ENCODE results near the gene DLX1.

Gene DLX1

DNA sequence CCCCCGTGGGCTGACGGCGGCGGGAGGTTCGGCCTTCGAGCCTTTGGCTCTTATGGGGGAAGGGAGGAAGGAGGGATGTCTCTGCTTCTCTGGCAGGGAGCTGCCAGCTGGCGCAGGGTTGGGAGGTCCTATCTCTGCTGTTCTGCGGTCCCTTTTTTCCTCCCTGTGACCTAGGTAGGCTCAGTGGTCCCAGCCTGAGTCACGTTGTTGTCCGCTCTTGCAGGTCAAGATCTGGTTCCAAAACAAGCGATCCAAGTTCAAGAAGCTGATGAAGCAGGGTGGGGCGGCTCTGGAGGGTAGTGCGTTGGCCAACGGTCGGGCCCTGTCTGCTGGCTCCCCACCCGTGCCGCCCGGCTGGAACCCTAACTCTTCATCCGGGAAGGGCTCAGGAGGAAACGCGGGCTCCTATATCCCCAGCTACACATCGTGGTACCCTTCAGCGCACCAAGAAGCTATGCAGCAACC is 2.5 kb downstream of the DLX1 start:
- DNase-seq: no peak

DNA sequence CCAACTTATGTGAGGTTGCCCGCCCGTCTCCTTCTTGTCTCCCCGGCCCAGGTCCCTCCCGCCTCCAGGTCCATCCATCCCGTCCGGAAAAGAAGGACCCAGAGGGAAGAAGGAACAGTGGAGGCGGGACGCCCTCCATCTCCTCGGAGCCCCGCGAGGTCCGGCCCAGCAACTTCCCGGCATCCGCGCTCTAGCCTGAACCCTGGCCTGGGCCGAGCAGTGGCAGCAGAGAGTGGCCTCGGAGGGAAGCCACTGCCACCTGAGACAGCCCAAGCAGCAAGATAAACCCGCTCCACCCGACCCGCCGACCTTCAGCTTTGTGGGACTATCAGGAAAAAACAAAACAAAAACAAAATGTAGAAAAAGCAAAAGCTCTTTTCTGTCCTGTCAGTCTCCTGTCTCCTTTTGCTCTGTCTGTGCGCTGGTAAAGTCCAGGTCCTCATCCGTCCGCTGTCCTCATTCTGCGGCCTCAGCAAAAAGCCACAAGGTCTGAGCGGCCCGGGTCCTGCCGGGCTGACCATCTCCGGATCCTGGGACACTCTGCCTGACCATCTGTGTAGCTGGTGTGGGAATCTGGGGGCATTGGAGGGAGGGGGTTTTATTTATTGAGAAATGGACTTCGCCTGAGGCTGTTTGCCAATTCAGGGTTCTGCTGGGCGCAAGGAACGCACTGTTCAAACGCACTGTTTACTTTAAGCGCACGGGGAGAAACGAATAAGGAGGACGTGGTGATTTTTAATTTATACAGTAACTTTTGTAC is 3.1 kb downstream of the DLX1 start:
- DNase-seq: no peak

DNA sequence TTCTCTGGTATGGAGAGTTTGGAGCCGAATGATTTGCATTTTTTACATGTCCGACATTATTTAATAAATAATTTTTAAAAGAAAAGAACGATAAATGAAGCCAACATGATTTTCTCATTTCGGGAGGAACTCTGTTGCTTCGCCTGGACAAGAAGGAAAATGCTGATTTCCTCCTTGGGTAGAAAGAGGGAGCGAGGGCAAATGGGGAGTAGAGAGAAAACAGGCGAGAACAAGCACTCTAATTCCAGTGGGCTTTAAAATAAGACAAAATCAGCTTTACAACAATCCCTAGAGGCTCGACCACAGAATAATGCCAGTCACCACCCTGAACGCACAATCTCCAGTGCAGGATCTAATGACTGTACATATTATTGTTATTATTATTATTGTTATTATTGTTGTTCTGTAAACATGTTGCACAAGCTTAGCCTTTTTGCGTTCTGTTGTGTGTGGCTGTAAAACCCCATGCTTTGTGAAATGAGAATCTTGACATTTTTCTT is 3.7 kb downstream of the DLX1 start:
- DNase-seq: no peak

DNA sequence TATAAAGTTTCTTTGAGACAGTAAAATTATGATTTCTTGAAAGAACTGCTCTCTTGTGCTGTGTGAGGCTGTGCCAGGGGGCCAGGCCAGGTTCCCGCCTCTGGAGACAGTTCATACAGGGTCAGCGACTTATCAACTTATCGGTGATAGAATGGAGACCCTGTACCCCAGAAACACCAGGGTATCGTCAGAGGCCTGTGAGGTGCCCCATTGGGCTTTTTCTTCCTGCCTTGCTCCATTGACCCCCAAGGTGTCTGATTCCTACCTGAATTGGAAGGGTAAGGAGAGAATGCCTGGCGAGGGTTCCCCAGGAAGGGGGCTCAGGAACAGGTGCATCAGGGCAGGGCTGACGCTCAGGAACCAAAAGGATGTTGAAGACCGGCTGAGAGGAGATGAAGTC is 4.3 kb downstream of the DLX1 start:
- DNase-seq: no peak

GRCh38 chr2:172090044-172090961 is 5.0 kb downstream of the DLX1 start:
- DNase-seq: no peak

- DNase-seq: no peak
These were observed 5.8 kb downstream of the DLX1 start for GRCh38 chr2:172091000-172091641.

- DNase-seq: no peak
These were observed 6.7 kb downstream of the DLX1 start for GRCh38 chr2:172091761-172092566.

DNA sequence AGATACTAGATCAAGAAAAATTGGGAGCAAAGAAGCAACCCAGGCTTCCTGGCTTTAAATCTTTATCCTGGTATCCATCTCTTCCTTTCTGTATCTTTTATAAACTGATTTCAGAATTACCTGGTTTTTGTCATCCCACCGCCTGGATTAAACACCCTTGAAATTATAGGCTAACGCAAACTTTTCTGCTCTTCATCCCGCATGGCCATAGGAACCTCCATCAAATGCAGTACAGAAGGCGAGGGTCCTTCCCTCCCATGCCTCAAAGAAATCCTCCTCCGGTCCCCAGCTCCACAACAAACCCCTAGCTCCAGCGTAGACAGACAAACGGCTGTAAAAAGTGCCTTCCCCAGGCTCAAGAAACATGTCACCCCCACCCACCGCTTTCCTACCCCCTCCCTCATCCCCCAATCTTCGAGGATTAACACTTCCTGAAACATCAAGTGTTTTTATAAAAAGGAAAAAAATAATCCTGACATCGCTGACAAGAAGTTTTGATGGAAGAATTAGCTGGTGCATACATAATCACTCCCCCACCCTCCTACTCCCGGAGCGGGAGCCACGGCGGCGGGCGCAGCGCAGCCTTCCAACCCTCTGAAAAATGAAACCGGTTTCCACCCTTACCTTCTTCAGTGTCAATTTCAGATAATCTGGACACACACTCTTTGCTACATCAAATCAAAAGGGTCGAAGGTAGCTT is 7.6 kb downstream of the DLX1 start:
- no peak for DNase-seq

GRCh38 chr2:172093416-172094293 is 8.3 kb downstream of the DLX1 start:
- DNase-seq: no peak

DNA sequence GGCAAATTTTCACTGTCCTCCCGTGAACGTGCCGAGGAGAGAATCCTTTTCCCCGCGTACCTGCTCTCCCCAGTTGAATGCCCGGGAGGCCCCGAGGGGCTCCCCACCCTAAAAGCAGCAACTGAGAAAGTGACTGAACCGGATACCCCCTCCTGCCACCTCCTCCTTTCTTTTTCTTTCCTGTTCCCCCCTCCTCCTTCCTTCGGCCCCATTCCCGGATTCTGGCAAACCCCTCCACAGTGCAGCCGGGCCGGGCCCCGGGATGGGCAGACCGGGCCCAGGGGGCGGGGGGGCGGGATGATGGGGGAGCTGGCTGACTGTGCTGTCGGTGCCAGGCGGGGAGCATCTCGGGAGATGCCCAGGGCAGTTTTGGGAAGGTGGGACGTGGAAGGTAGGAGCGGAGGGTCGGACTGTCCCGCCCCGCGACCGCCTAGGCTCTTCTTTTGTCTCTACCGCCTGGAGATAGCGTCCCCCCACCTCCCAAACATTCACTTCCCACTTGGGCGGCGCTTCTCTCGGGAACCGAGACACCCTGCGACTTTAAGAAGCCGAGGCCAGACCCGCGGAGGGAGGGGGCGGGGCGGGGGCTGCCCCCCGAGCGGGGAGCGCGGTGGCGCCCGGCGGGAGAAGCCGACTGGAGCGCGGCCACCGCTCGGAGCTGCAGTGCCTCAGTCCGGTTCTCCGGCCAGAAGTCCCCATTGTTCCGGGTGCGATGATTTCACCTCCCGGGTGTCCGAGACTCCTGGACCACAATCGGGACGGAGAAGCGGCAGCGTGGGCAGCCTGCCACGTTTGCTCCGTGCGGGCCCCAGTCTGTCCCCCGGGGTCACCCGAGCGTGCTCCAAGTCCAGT is 9.2 kb downstream of the DLX1 start:
- DNase-seq: no peak

DNA sequence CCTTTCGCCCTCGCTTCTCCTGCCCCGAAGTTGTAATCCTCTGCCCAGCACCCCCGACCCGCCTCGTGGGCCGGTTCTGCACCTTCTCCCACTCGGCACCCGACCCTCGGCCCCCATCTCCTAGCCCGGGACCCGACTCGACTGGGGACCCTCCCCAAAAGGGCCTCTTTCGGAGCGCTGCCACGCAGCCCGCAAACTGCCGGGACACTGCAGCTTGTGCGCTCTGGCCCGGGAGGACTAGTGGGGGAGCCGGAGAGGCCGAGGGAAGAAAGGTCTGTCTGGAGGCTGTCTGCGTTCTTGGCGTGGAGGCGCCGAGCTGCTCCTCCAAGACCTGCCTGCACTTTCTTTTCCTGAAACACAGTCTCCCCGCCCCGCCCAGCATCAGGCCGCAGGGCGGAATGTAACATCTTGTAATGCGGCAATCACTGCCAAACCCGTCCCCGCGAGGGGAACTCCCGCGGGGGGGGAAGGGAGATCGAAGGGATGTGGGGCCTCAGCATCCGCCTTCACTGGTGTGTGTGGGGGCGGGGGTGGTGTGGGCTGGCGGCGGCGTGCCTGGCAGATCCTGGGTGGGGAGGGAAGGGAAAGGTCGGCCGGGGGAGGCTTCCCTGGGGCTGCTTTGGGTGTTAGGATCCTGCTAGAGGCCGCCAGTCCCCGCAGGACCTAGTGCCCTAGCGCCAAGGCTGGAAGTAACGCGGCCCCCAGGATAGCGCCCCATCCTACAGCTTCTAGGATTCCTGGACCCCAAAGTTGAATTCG is 10.0 kb downstream of the DLX1 start:
- DNase-seq: peak; percentile 61

GRCh38 chr2:172095905-172096625 is 10.8 kb downstream of the DLX1 start:
- DNase-seq: no peak

DNA sequence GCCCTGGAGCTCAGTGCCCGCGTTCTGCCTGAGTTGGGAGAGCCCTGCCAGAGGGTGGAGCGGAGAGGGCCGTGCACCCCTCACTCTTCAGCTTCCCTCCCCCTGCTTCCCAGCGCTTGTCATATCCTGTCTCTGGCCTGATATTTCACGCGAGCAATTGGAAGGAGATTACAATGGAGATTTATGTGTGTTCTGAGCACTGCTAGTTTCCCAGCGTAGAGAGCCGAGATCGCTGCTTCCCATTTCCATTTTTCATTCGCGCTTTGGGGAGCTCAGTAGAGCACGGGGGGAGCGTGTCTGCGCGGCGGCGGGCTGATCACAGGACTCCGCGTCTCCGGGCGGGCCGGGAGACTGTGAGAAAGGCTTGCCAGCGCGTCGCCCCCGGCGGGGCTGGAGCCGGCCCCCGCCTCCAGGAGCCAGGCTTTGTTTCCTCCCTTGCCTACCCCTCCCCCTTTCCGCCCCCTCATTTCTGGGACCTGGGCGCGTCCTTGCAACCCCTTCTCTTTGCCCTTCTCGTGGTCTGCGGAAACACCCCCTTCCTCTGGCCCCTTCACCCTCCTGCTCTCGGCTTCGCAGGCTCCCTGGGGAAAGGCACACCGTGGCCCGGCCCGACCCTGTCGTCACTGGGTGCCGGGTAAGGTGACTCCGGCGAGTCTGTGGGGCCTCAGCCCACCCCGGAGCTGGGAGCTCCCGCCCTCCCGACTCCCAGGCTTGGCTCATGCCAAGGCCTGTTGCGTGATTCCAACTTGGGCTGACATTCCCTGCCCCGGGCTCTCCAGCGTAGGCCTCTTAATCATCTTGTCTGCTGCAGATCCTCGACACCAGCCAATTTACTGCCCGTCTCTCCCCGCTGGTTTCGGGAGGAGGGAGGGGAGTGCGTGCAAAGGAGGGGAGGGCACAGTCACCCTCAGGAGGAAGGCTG is 11.6 kb downstream of the DLX1 start:
- DNase-seq: no peak

GRCh38 chr2:172097557-172098131 is 12.3 kb downstream of the DLX1 start:
- DNase-seq: no peak

DNA sequence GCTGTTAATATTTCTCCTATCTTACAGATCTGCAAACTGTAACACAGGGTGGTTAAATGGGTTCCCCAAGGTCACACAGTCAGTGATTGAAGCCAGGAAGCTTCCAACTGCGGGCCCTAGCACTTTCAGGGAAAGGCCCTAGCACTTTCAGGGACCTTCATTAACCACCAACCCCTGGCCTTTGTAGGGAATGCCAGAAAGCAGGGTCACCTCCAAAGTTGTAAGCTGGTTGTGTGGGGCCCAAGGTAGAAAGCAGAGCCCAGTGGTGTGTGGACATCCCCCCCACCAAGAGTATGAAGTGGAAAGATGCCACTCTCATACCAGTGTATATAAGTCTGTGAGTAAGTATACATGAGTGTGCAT is 13.0 kb downstream of the DLX1 start:
- DNase-seq: no peak

DNA sequence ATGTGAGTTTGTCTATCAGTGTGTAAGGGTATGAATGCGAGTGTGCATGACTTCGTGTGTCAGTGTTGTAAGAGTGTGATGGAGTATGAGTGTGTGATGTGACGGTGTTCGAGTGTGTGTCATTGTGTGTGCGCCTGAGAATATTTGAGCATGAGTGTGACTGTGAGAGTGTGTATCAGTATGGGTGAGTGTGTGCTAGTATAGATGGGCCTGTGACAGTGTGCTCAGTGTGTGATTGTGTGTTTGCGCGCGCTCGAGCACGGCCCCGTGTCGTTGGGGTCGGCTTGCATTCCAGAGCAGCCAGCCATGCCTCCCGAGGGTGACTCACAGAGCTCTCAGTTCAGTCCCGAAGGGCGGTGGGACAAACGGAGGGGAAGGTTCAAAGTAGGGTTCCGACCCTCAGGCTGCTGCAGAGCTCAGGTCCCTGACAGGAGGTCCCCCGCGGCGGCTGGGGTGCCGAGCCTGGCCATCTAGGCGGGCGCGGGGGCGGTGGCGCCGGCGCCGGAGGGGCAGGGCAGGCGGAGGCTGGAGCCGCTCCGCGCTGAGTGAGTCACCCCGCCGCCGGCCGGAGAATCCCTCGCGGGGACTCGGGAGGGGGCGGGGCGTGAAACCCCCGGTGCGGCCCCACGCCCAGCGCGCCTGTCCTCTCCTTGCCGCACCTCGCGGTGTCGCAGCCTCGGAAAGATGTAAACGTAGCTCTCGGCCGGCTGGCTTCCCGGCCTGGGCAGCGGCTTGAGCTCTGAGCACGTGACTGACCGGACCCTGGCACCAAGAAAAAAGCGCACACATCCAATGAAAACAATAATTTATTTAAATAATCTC is 13.6 kb downstream of the DLX1 start:
- DNase-seq: no peak
